K562 (cell line): Measurements from ENCODE around the gene DAW1. TPM values are rescaled to one million over a fixed set of nuclear protein-coding genes. Genes with fewer than 3 reads are reported as not detected.

Source experiments
- ATAC-seq: fragments of 200-7000 bp; cut with Tn5 transposase; 3 replicates; pipeline ENCODE4 v1.9.1; 2020; ENCODE audit warnings: moderate library complexity
- BruUV-seq: library from RNA; stranded (reverse); fragments of 400-500 nt; replicated peaks from 2 replicates; lab custom pipeline; 2021; lab: Mats Ljungman, UMichigan
- CTCF ChIA-PET: fragments of 300-600 bp; formaldehyde crosslinking; extraction: SDS; loops from one replicate; lab custom pipeline; 2021; ENCODE audit warnings: low intra/inter-chr PET ratio; lab: Yijun Ruan, JAX
- POLR2A ChIA-PET: fragments of 300-600, 350-650 bp; sonication (Branson Sonifier 250); formaldehyde crosslinking; extraction: SDS; loops from one replicate; lab custom pipeline; 2021; ENCODE audit warnings: antibody characterized with exemption, inconsistent platforms; lab: Yijun Ruan, JAX
- DNase-seq, 4 experiments: peaks; one replicate each; pipeline versions ENCODE4 v3.0.0 to v3.0.0-alpha.2; 2011 to 2018; ENCODE audit warnings: low spot score in 3 of 4, mixed read lengths in 3 of 4; ENCODE audit errors: extremely low read depth in 1 of 4
- FAIRE-seq: peaks from 2 replicates; lab custom pipeline; 2011; peaks lifted over from hg19 to GRCh38; lab: Jason Lieb, UNC
- H2AFZ ChIP-seq: 2 replicates; pipeline ENCODE4 v1.6.0; 2011; ENCODE audit warnings: low read depth, low read length, control low read depth, inconsistent platforms
- H3K27ac ChIP-seq: fragments of 200-600 bp; 3 replicates; pipeline ENCODE4 v1.8.0; 2011; ENCODE audit warnings: low read depth, mild to moderate bottlenecking, control low read depth, inconsistent platforms, low read length, moderate library complexity, mixed read lengths; ENCODE audit errors: extremely low read depth
- H3K27me3 ChIP-seq, 2 experiments: fragments of 300-600 bp in 1 of 2; 2 replicates in 1 of 2; 3 replicates in 1 of 2; pipeline versions ENCODE4 v1.6.0 to v1.8.0; 2011; ENCODE audit warnings: inconsistent platforms in 2 of 2, low read length in 2 of 2, mild to moderate bottlenecking in 1 of 2, mixed read lengths in 1 of 2, moderate library complexity in 1 of 2; ENCODE audit not compliant: control insufficient read depth in 2 of 2, insufficient read depth in 2 of 2
- H3K36me3 ChIP-seq: fragments of 300-600 bp; 3 replicates; pipeline ENCODE4 v1.8.0; 2011; ENCODE audit warnings: mild to moderate bottlenecking, low read length, inconsistent platforms; ENCODE audit not compliant: control insufficient read depth, insufficient read depth
- H3K4me1 ChIP-seq, 2 experiments: fragments of 200-600 bp in 1 of 2; replicated peaks in 1 of 2; 2 replicates in 1 of 2; 3 replicates in 1 of 2; pipeline versions ENCODE4 v1.5.1 to v1.8.0; 2011; ENCODE audit warnings: inconsistent platforms in 2 of 2, low read length in 2 of 2, mild to moderate bottlenecking in 1 of 2, mixed read lengths in 1 of 2, moderate library complexity in 1 of 2; ENCODE audit not compliant: control insufficient read depth in 2 of 2, insufficient read depth in 2 of 2
- H3K4me2 ChIP-seq: 2 replicates; pipeline ENCODE4 v1.6.1; 2011; ENCODE audit warnings: low read length, control low read depth, inconsistent platforms, mixed read lengths; ENCODE audit not compliant: insufficient read depth
- H3K4me3 ChIP-seq: fragments of 200-600 bp; sonication (generic), shearing (Covaris generic); 2 replicates; pipeline ENCODE4 v1.5.1; 2016; ENCODE audit warnings: control low read depth, inconsistent platforms
- H3K79me2 ChIP-seq: fragments of 200-600 bp; 3 replicates; pipeline ENCODE4 v1.8.0; 2011; ENCODE audit warnings: low read length, inconsistent platforms; ENCODE audit not compliant: control insufficient read depth, insufficient read depth
- H3K9ac ChIP-seq, 2 experiments: 2 replicates each; pipeline versions ENCODE4 v1.6.0 to v1.6.1; 2011; ENCODE audit warnings: low read depth in 2 of 2, low read length in 2 of 2, control low read depth in 1 of 2, inconsistent platforms in 1 of 2, mild to moderate bottlenecking in 1 of 2, mixed read lengths in 1 of 2; ENCODE audit not compliant: insufficient read depth in 1 of 2
- H3K9me1 ChIP-seq: one replicate; pipeline ENCODE4 v1.6.0; 2011; ENCODE audit warnings: inconsistent platforms, mild to moderate bottlenecking, low read length, moderate library complexity; ENCODE audit not compliant: control insufficient read depth, insufficient read depth
- H3K9me3 ChIP-seq: replicated peaks from 2 replicates; pipeline ENCODE4 v1.5.1; 2011; ENCODE audit warnings: low read depth, low read length, inconsistent platforms; ENCODE audit not compliant: control insufficient read depth, insufficient read depth
- H4K20me1 ChIP-seq: replicated peaks from 2 replicates; pipeline ENCODE4 v1.6.1; 2011; ENCODE audit warnings: low read length, inconsistent platforms, mixed read lengths; ENCODE audit not compliant: control insufficient read depth, insufficient read depth
- MLX ChIP-seq, 2 experiments: fragments of 450-650 bp in 1 of 2; sonication (generic) in 1 of 2; formaldehyde crosslinking; conservative IDR thresholded peaks; 2 replicates each; pipeline versions ENCODE4 v1.4.0 to v1.8.1; 2020 to 2022; ENCODE audit warnings: mild to moderate bottlenecking in 1 of 2, missing genetic modification reagents in 1 of 2
- NFE2 ChIP-seq: IDR thresholded peaks from 2 replicates; pipeline ENCODE4 v1.6.1; 2014; ENCODE audit warnings: antibody characterized with exemption, low read depth
- ZNF311 ChIP-seq: fragments of 250-450 bp; sonication (Bioruptor Pico); IDR thresholded peaks from 2 replicates; pipeline ENCODE4 v1.4.0; 2020; ENCODE audit warnings: mild to moderate bottlenecking, moderate library complexity
- ZNF655 ChIP-seq: fragments of 250-450 bp; sonication (Bioruptor Pico); IDR thresholded peaks from 2 replicates; pipeline ENCODE4 v1.5.0; 2021
- ZNF740 ChIP-seq, 3 experiments: fragments of 200-800 bp in 1 of 3; sonication (Bioruptor generic) in 1 of 3; sonication (generic) in 1 of 3; formaldehyde crosslinking in 1 of 3; IDR thresholded peaks; 2 replicates each; pipeline versions ENCODE4 v1.6.1 to v1.8.0; 2016 to 2022; ENCODE audit warnings: mild to moderate bottlenecking in 2 of 3, missing compliant biosample characterization in 2 of 3, missing genetic modification characterization in 2 of 3, missing genetic modification reagents in 1 of 3
- WGBS: fragments of 100-300 bp; shearing (Covaris generic); methylation state at CpG from one replicate; pipeline ENCODE4 v1.1.6; 2016; ENCODE audit warnings: low coverage, mixed read lengths; ENCODE audit not compliant: insufficient coverage; ENCODE audit errors: missing lambda C conversion rate; 5-methylcytosine and 5-hydroxymethylcytosine counted together
- in situ Hi-C: fragments of 300-500 bp; cut with MboI; formaldehyde crosslinking; loops from 4 replicates; pipeline ENCODE4 v1.15.0; 2018; ENCODE audit warnings: inconsistent platforms, mixed read lengths
- intact Hi-C: fragments of 100-400 bp; cut with micrococcal nuclease; formaldehyde crosslinking; loops from 2 replicates; pipeline ENCODE4 v1.14.2; 2022
- polyA plus RNA-seq, 8 experiments: library from polyadenylated mRNA; depleted of rRNA in 4 of 8; stranded (reverse) in 5 of 8; unstranded in 3 of 8; fragments of >200 nt; fragmentation: Nextera tagmentation in 2 of 8; fragmentation: Illumina TruSeq in 1 of 8; extraction: Ambion mirVana in 2 of 8; extraction: Trizol in 1 of 8; gene quantifications; 2 replicates each; pipeline versions ENCODE4 v1.2.1 to v1.2.3, GENCODE V29; 2011 to 2014; ENCODE audit warnings: inconsistent platforms in 1 of 8, missing spikeins in 1 of 8
- total RNA-seq, 7 experiments: library from RNA; depleted of rRNA in 6 of 7; stranded (reverse); fragments of >200 nt in 6 of 7; fragmentation: Illumina TruSeq in 2 of 7; extraction: Trizol in 2 of 7; gene quantifications; 2 replicates each; pipeline versions ENCODE4 v1.2.1 to v1.2.3, GENCODE V29; 2011 to 2021; ENCODE audit warnings: low replicate concordance in 1 of 7
- TF ChIP-seq, protein P1 (sequence below): sonication (generic); formaldehyde crosslinking; IDR thresholded peaks from 2 replicates; pipeline ENCODE4 v1.8.1; 2023; ENCODE audit warnings: mild to moderate bottlenecking, missing genetic modification reagents, moderate library complexity
- TF ChIP-seq, protein P2 (sequence below): IDR thresholded peaks from 2 replicates; pipeline ENCODE4 v1.6.1; 2014; ENCODE audit warnings: antibody characterized with exemption
- TF ChIP-seq, protein P3 (sequence below): fragments of 250-450 bp; sonication (Bioruptor Pico); IDR thresholded peaks from 2 replicates; pipeline ENCODE4 v1.4.0; 2020; ENCODE audit warnings: mild to moderate bottlenecking, moderate library complexity
- TF ChIP-seq, protein P4 (sequence below): sonication (generic); formaldehyde crosslinking; IDR thresholded peaks from 2 replicates; pipeline ENCODE4 v1.4.0; 2020; ENCODE audit warnings: mild to moderate bottlenecking, missing genetic modification reagents

DAW1 gene
- total and polyA plus RNA-seq, 9 of the 15 experiments (the other 6 are each of a cell fraction or from before 2014, with no cell fraction given), result not detected

DNA sequence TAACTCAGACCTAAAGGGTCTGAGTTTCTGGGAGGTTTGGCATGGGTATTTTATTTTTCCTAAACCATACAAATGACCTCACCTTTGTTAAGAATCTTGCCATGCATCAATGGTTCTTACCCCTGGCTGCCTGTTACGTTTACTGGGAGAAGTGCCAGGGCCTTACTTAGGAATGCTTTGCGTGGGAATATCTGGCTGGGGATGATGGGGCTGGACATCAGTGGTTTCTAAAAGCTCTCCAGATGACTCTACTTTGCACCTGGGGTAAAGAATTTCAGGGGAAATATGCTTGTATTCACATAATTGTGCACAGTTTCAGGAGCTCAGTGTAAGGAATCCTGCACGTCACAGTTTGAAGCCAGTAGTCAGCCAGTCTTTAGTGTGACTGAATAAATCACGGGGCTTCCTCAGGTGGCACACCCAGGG is 18.2 kb upstream of the DAW1 start:
- TF ChIP-seq, protein P1, sequence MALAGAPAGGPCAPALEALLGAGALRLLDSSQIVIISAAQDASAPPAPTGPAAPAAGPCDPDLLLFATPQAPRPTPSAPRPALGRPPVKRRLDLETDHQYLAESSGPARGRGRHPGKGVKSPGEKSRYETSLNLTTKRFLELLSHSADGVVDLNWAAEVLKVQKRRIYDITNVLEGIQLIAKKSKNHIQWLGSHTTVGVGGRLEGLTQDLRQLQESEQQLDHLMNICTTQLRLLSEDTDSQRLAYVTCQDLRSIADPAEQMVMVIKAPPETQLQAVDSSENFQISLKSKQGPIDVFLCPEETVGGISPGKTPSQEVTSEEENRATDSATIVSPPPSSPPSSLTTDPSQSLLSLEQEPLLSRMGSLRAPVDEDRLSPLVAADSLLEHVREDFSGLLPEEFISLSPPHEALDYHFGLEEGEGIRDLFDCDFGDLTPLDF (CRISPR knock-in tag), result no peak
- TF ChIP-seq ZNF740 (CRISPR knock-in tag; IDR thresholded peaks at IDR 0.05) (no peak), ZNF740 (tag; IDR thresholded peaks at IDR 0.05) (no peak), MLX (CRISPR knock-in tag; conservative IDR thresholded peaks at IDR 0.05) (no peak), NFE2 (no peak), ZNF655 (CRISPR knock-in tag) (no peak), ZNF311 (CRISPR knock-in tag) (no peak)
- TF ChIP-seq, protein P2, sequence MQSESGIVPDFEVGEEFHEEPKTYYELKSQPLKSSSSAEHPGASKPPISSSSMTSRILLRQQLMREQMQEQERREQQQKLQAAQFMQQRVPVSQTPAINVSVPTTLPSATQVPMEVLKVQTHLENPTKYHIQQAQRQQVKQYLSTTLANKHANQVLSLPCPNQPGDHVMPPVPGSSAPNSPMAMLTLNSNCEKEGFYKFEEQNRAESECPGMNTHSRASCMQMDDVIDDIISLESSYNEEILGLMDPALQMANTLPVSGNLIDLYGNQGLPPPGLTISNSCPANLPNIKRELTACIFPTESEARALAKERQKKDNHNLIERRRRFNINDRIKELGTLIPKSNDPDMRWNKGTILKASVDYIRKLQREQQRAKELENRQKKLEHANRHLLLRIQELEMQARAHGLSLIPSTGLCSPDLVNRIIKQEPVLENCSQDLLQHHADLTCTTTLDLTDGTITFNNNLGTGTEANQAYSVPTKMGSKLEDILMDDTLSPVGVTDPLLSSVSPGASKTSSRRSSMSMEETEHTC, result no peak
- TF ChIP-seq, protein P3, sequence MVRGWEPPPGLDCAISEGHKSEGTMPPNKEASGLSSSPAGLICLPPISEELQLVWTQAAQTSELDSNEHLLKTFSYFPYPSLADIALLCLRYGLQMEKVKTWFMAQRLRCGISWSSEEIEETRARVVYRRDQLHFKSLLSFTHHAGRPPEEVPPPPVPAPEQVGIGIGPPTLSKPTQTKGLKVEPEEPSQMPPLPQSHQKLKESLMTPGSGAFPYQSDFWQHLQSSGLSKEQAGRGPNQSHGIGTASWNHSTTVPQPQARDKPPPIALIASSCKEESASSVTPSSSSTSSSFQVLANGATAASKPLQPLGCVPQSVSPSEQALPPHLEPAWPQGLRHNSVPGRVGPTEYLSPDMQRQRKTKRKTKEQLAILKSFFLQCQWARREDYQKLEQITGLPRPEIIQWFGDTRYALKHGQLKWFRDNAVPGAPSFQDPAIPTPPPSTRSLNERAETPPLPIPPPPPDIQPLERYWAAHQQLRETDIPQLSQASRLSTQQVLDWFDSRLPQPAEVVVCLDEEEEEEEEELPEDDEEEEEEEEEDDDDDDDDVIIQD (CRISPR knock-in tag), result no peak
- TF ChIP-seq, protein P4, sequence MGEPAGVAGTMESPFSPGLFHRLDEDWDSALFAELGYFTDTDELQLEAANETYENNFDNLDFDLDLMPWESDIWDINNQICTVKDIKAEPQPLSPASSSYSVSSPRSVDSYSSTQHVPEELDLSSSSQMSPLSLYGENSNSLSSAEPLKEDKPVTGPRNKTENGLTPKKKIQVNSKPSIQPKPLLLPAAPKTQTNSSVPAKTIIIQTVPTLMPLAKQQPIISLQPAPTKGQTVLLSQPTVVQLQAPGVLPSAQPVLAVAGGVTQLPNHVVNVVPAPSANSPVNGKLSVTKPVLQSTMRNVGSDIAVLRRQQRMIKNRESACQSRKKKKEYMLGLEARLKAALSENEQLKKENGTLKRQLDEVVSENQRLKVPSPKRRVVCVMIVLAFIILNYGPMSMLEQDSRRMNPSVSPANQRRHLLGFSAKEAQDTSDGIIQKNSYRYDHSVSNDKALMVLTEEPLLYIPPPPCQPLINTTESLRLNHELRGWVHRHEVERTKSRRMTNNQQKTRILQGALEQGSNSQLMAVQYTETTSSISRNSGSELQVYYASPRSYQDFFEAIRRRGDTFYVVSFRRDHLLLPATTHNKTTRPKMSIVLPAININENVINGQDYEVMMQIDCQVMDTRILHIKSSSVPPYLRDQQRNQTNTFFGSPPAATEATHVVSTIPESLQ (CRISPR knock-in tag), result no peak
- TF ChIP-seq, all 486 proteins: peak for 0
- POLR2A ChIA-PET, result interaction anchor here (0.7 kb wide), 1 partner anchor 14 kb away, joined by 3 read pairs; no protein-coding TSS in a partner anchor
- H3K27ac ChIP-seq, result no peak overlapping the region

More for the DNA sequence above, 18.2 kb upstream of the DAW1 start:
- Histone ChIP-seq H3K4me1 (no peaks in the 10 kb centered on the region), H3K27me3 (no peaks in the 10 kb centered on the region), H3K79me2 (no peaks in the 10 kb centered on the region), H3K4me2 (no peak overlapping the region), H3K36me3 (no peaks in the 10 kb centered on the region), H3K4me3 (no peak overlapping the region), H3K9ac (no peak overlapping the region), H3K9me3 (no peaks in the 10 kb centered on the region), H2AFZ (no peak overlapping the region), H4K20me1 (no peaks in the 10 kb centered on the region), H3K9me1 (no peaks in the 10 kb centered on the region)
- in situ Hi-C loops, result no loop called here
- DNase-seq (no peak), ATAC-seq (no peak), FAIRE-seq (no peak)
- intact Hi-C loops, result no loop called here
- CTCF ChIA-PET, result no interaction called here
- no TSS peak for BruUV-seq
- 0% methylated on average over 3 of the region's 4 CpGs for WGBS
